CD4-positive, alpha-beta memory T cell (primary cell): ENCODE measurements around the gene GARNL3. TPM values are rescaled to one million over a fixed set of nuclear protein-coding genes. Genes with fewer than 3 reads are reported as not detected.

Experiments used
- CTCF ChIA-PET: fragments of 350-600 bp; sonication (Branson Sonifier 250); formaldehyde crosslinking; loops from one replicate; lab custom pipeline; 2021; ENCODE audit warnings: inconsistent platforms; ENCODE audit not compliant: partially characterized antibody; lab: Charles Lee
- POLR2A ChIA-PET: fragments of 350-600 bp; sonication (Branson Sonifier 250); formaldehyde crosslinking; loops from one replicate; lab custom pipeline; 2021; ENCODE audit not compliant: partially characterized antibody; lab: Charles Lee
- DNase-seq, 5 donors: peaks; one replicate each; pipeline versions ENCODE4 v3.0.0 to v3.0.0-alpha.2; 2020 to 2022; ENCODE audit warnings: mixed read lengths in 1 of 5
- H3K27ac ChIP-seq: one replicate; pipeline ENCODE4 v1.7.0; 2013; ENCODE audit warnings: low read depth, low read length
- H3K27me3 ChIP-seq: 2 replicates; pipeline ENCODE4 v1.7.0; 2013; ENCODE audit warnings: mild to moderate bottlenecking, low read length, moderate library complexity; ENCODE audit not compliant: insufficient read depth
- H3K36me3 ChIP-seq: 2 replicates; pipeline ENCODE4 v1.7.0; 2013; ENCODE audit warnings: mild to moderate bottlenecking, low read length, moderate library complexity; ENCODE audit not compliant: insufficient read depth
- H3K4me1 ChIP-seq: 2 replicates; pipeline ENCODE4 v1.7.0; 2013; ENCODE audit warnings: mild to moderate bottlenecking, low read length, moderate library complexity; ENCODE audit not compliant: insufficient read depth
- H3K4me3 ChIP-seq, 2 donors: one replicate each; pipeline ENCODE4 v1.7.0; 2013; ENCODE audit warnings: low read length in 2 of 2, mild to moderate bottlenecking in 1 of 2
- H3K9me3 ChIP-seq, 2 donors: one replicate each; pipeline ENCODE4 v1.7.0; 2013; ENCODE audit warnings: low read length in 2 of 2, control low read depth in 1 of 2; ENCODE audit not compliant: control insufficient read depth in 1 of 2
- H3K27ac Mint-ChIP-seq, 7 donors: one replicate each; pipeline ENCODE4 v1.8.0; 2020 to 2021; ENCODE audit warnings: mixed read lengths in 7 of 7, mild to moderate bottlenecking in 6 of 7, inconsistent platforms in 3 of 7, moderate library complexity in 3 of 7
- H3K27me3 Mint-ChIP-seq, 2 donors: one replicate each; pipeline ENCODE4 v1.8.0; 2020 to 2021; ENCODE audit warnings: mixed read lengths in 2 of 2
- H3K36me3 Mint-ChIP-seq, 2 donors: one replicate each; pipeline ENCODE4 v1.8.0; 2020 to 2021; ENCODE audit warnings: mixed read lengths in 2 of 2, inconsistent platforms in 1 of 2, mild to moderate bottlenecking in 1 of 2
- H3K4me1 Mint-ChIP-seq, 4 donors: one replicate each; pipeline ENCODE4 v1.8.0; 2020 to 2021; ENCODE audit warnings: mixed read lengths in 4 of 4, mild to moderate bottlenecking in 1 of 4
- H3K4me3 Mint-ChIP-seq, 8 donors: one replicate each; pipeline ENCODE4 v1.8.0; 2020 to 2021; ENCODE audit warnings: mixed read lengths in 8 of 8, mild to moderate bottlenecking in 7 of 8, moderate library complexity in 6 of 8, inconsistent platforms in 3 of 8
- H3K9me3 Mint-ChIP-seq, 8 donors: one replicate each; pipeline ENCODE4 v1.8.0; 2020 to 2021; ENCODE audit warnings: mixed read lengths in 8 of 8, mild to moderate bottlenecking in 5 of 8, inconsistent platforms in 3 of 8, moderate library complexity in 1 of 8
- intact Hi-C: fragments of 100-400 bp; cut with micrococcal nuclease; formaldehyde crosslinking; loops from one replicate; pipeline ENCODE4 v1.15.1; 2023
- polyA plus RNA-seq, 2 donors: library from polyadenylated mRNA; unstranded; fragments of 300-500 nt; fragmentation: Illumina TruSeq; gene quantifications; one replicate each; pipeline ENCODE4 v1.2.3, GENCODE V29; 2021
- total RNA-seq, 2 experiments: library from RNA; stranded (reverse); gene quantifications; one replicate each; pipeline ENCODE4 v1.2.3, GENCODE V29; 2021

GARNL3 gene
- total and polyA plus RNA-seq, 4 experiments from 2014 or later, result 0.41 to 6.6 (median 5.9) TPM; not detected in 1

- Mint-ChIP-seq H3K27ac (peak overlapping the region; percentile 94 to 99 (median 96)), H3K9me3 (no peaks in the 10 kb centered on the region), H3K36me3 (peaks cover 8 to 21% of the 10 kb centered on the region in 2 donors), H3K4me1 (peaks cover 23 to 57% (median 40%) of the 10 kb centered on the region in 4 donors), H3K27me3 (no peaks in the 10 kb centered on the region), H3K4me3 (peak overlapping the region; percentile 97 to 100 (median 99))
- POLR2A ChIA-PET, result interaction anchor here (1.3 to 4.2 kb wide), 5 partner anchors 9 to 32 kb away, joined by 3 to 67 read pairs (median 3); partner anchors contain the start of genes LRSAM1, RPL12 and SLC2A8
- no peaks in the 10 kb centered on the region for H3K9me3 ChIP-seq
- peak overlapping the region; percentile 87 to 92 for H3K4me3 ChIP-seq
- peak overlapping the region; percentile 80 for H3K27ac ChIP-seq
- no peak for DNase-seq
- no peaks in the 10 kb centered on the region for H3K36me3 ChIP-seq
- no peaks in the 10 kb centered on the region for H3K27me3 ChIP-seq
- H3K4me1 ChIP-seq, result peaks cover 48% of the 10 kb centered on the region
- CTCF ChIA-PET, result interaction anchor here (1.3 kb wide), 1 partner anchor 200 kb away, joined by 4 read pairs; no protein-coding TSS in a partner anchor
- intact Hi-C loops, result no loop called here
These were observed 158.9 kb downstream of the GARNL3 start for GRCh38 chr9:127423476-127423933.

GRCh38 chr9:127423934-127424675 is 159.5 kb downstream of the GARNL3 start, which contains the start of gene ZNF79:
Gene ZNF79 (plus strand): TSS chr9:127424382. CDS start chr9:127424788, 406 bp downstream.
- Mint-ChIP-seq H3K4me1 (peaks cover 20 to 60% (median 38%) of the 10 kb centered on the region in 4 donors), H3K27ac (peak within 1 kb of the TSS; percentile 94 to 99 (median 96)), H3K4me3 (peak within 1 kb of the TSS; percentile 97 to 100 (median 99)), H3K9me3 (no peaks in the 10 kb centered on the region), H3K27me3 (no peaks in the 10 kb centered on the region), H3K36me3 (peaks cover 11 to 25% of the 10 kb centered on the region in 2 donors)
- Histone ChIP-seq H3K27me3 (no peaks in the 10 kb centered on the region), H3K4me1 (peaks cover 46% of the 10 kb centered on the region), H3K9me3 (no peaks in the 10 kb centered on the region), H3K36me3 (no peaks in the 10 kb centered on the region), H3K27ac (peak within 1 kb of the TSS; percentile 80), H3K4me3 (peak within 1 kb of the TSS; percentile 87 to 92)
- DNase-seq, result peak; percentile 87 to 90 (median 89)
- ChIA-PET POLR2A (interaction anchor here (0.7 to 4.2 kb wide), 9 partner anchors 8 to 209 kb away, joined by 3 to 67 read pairs (median 3); partner anchors contain the start of genes LRSAM1, RPL12 and SLC2A8), CTCF (interaction anchor here (1.3 kb wide), 1 partner anchor 200 kb away, joined by 4 read pairs; no protein-coding TSS in a partner anchor)
- intact Hi-C loops, result loop anchor here (1.0 to 2.0 kb wide), 6 partner anchors 27 to 361 kb away; partner anchors contain the start of genes LRSAM1, RPL12 and SLC2A8

GRCh38 chr9:127424676-127424999 is 160.1 kb downstream of the GARNL3 start:
- DNase-seq, result peak in 1 of 5 donors; percentile 63
- POLR2A ChIA-PET, result interaction anchor here (0.7 to 4.2 kb wide), 9 partner anchors 8 to 210 kb away, joined by 3 to 67 read pairs (median 3); partner anchors contain the start of genes LRSAM1, RPL12 and SLC2A8
- H3K9me3 Mint-ChIP-seq, result no peaks in the 10 kb centered on the region

GRCh38 chr9:127426756-127427155 is 162.2 kb downstream of the GARNL3 start:
- intact Hi-C loops, result no loop called here
- POLR2A ChIA-PET, result no interaction called here
- Mint-ChIP-seq H3K9me3 (no peaks in the 10 kb centered on the region), H3K27ac (peak overlapping the region in 5 of 7 donors; percentile 5 to 96 (median 39)), H3K27me3 (no peaks in the 10 kb centered on the region), H3K4me1 (peaks cover 24 to 68% (median 46%) of the 10 kb centered on the region in 4 donors), H3K36me3 (peaks cover 25 to 38% of the 10 kb centered on the region in 2 donors), H3K4me3 (peak overlapping the region; percentile 19 to 71 (median 54))
- no peak overlapping the region for H3K27ac ChIP-seq
- no peak overlapping the region for H3K4me3 ChIP-seq
- H3K36me3 ChIP-seq, result peaks cover 15% of the 10 kb centered on the region
- peaks cover 44% of the 10 kb centered on the region for H3K4me1 ChIP-seq
- CTCF ChIA-PET, result no interaction called here
- no peaks in the 10 kb centered on the region for H3K9me3 ChIP-seq
- H3K27me3 ChIP-seq, result no peaks in the 10 kb centered on the region
- DNase-seq, result peak in 2 of 5 donors; percentile 16 to 54

More at GRCh38 chr9:127424676-127424999, 160.1 kb downstream of the GARNL3 start:
- peaks cover 11 to 25% of the 10 kb centered on the region in 2 donors for H3K36me3 Mint-ChIP-seq
- peak overlapping the region; percentile 94 to 99 (median 96) for H3K27ac Mint-ChIP-seq
- H3K27me3 Mint-ChIP-seq, result no peaks in the 10 kb centered on the region
- peak overlapping the region; percentile 97 to 100 (median 99) for H3K4me3 Mint-ChIP-seq
- Histone ChIP-seq H3K36me3 (peaks cover under 1% of the 10 kb centered on the region), H3K27ac (peak overlapping the region; percentile 80), H3K9me3 (no peaks in the 10 kb centered on the region), H3K4me1 (peaks cover 44% of the 10 kb centered on the region), H3K4me3 (peak overlapping the region; percentile 87 to 92), H3K27me3 (no peaks in the 10 kb centered on the region)
- H3K4me1 Mint-ChIP-seq, result peaks cover 20 to 60% (median 38%) of the 10 kb centered on the region in 4 donors
- CTCF ChIA-PET, result interaction anchor here (1.3 kb wide), 1 partner anchor 201 kb away, joined by 4 read pairs; no protein-coding TSS in a partner anchor
- intact Hi-C loops, result loop anchor here (1.0 to 2.0 kb wide), 6 partner anchors 27 to 361 kb away; partner anchors contain the start of genes LRSAM1, RPL12 and SLC2A8

- ChIA-PET POLR2A (no interaction called here), CTCF (no interaction called here)
- Mint-ChIP-seq H3K27ac (peak overlapping the region in 2 of 7 donors; percentile 6 to 30), H3K4me1 (peaks cover 21 to 59% (median 41%) of the 10 kb centered on the region in 4 donors), H3K9me3 (no peaks in the 10 kb centered on the region), H3K36me3 (peaks cover 34 to 43% of the 10 kb centered on the region in 2 donors), H3K4me3 (no peak overlapping the region), H3K27me3 (no peaks in the 10 kb centered on the region)
- Histone ChIP-seq H3K4me3 (no peak overlapping the region), H3K4me1 (peaks cover 33% of the 10 kb centered on the region), H3K9me3 (no peaks in the 10 kb centered on the region), H3K27ac (no peak overlapping the region), H3K36me3 (peaks cover 19% of the 10 kb centered on the region), H3K27me3 (no peaks in the 10 kb centered on the region)
- intact Hi-C loops, result no loop called here
- DNase-seq, result no peak
These were observed 163.8 kb downstream of the GARNL3 start for GRCh38 chr9:127428348-127428747.

- DNase-seq, result no peak
- H3K36me3 ChIP-seq, result peaks cover 39% of the 10 kb centered on the region
- H3K4me1 Mint-ChIP-seq, result peaks cover 15 to 39% (median 25%) of the 10 kb centered on the region in 4 donors
- H3K9me3 Mint-ChIP-seq, result no peaks in the 10 kb centered on the region
- H3K36me3 Mint-ChIP-seq, result peaks cover 52% of the 10 kb centered on the region in 2 donors
- H3K4me3 Mint-ChIP-seq, result no peak overlapping the region
- H3K9me3 ChIP-seq, result no peaks in the 10 kb centered on the region
- no peak overlapping the region for H3K27ac ChIP-seq
- H3K27me3 ChIP-seq, result no peaks in the 10 kb centered on the region
- intact Hi-C loops, result no loop called here
- POLR2A ChIA-PET, result interaction anchor here (2.5 kb wide), 1 partner anchor 20 kb away, joined by 7 read pairs; the partner anchor contains the start of genes LRSAM1 and RPL12
- H3K4me1 ChIP-seq, result peaks cover 21% of the 10 kb centered on the region
- no peak overlapping the region for H3K4me3 ChIP-seq
- H3K27ac Mint-ChIP-seq, result no peak overlapping the region
- CTCF ChIA-PET, result no interaction called here
- no peaks in the 10 kb centered on the region for H3K27me3 Mint-ChIP-seq
These were observed 165.8 kb downstream of the GARNL3 start for GRCh38 chr9:127430415-127430814.
